ENCODE data around the gene CDK14. TPM values are rescaled to one million over a fixed set of nuclear protein-coding genes. Genes with fewer than 3 reads are reported as not detected.

CDK14 gene
- total RNA-seq, 4 donors from 2014 or later = 29.3 to 37.8 (median 33.0) TPM

DNA sequence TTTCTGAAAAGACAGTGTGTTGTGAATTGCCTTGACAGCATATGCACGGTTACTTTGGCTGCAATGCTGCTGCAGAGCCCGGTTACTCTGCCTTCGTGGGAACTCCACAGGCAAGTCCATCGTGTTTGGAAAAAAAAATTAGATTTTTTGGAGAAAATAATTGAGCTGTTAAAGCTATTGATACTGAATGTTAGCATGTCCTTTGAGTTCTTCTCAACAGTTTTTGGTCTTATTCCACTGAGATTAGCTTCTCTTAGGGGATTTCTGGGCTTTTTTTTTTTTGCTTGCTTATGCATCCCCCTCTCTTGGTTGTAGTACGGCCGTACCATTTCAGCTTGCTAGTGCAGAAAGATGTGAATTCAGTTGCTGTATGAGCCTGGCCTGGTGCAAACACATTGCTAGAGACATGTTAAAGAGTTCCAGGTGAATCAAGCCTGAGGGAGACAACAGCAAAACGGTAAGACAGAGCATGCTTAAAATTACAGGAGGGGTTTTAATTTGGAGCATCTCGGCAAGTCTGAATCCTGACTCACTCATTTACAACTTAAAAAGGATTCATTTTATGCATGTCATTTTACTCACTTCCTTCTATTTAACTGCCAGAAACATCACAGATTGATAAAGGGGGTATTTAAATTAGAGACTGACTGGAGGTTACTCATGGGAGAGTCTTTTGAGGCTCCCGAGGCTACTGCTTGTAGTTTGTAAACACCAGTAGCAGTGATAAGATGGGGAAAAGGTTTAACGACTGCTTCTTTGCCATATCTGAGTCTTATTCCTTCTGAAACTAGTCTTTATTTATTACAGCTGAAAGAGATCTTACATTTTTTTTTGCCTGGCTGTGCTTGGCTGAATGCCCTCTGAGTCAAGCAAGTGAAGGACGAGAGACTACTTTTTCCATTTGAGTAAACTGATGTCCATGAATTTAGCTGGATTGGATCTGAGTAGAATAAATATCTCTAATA lies 113.7 kb downstream of the CDK14 start:
- 39 to 51% methylated on average over 11 of the region's 11 CpGs for WGBS, 2 donors
- H3K9me3 ChIP-seq = no peaks in the 10 kb centered on the region
- peaks cover under 1 to 30% of the 10 kb centered on the region in 2 donors for H3K4me1 ChIP-seq
- H3K36me3 ChIP-seq = no peaks in the 10 kb centered on the region
- DNase-seq = peak; percentile 54 to 63
- H3K27me3 ChIP-seq = no peaks in the 10 kb centered on the region
- intact Hi-C loops (cut with DNase I) = no loop called here
- H3K27ac ChIP-seq = no peak overlapping the region
- no peak overlapping the region for H3K4me3 ChIP-seq (replicated peaks in 1 of 3)
- TF ChIP-seq, protein P1, sequence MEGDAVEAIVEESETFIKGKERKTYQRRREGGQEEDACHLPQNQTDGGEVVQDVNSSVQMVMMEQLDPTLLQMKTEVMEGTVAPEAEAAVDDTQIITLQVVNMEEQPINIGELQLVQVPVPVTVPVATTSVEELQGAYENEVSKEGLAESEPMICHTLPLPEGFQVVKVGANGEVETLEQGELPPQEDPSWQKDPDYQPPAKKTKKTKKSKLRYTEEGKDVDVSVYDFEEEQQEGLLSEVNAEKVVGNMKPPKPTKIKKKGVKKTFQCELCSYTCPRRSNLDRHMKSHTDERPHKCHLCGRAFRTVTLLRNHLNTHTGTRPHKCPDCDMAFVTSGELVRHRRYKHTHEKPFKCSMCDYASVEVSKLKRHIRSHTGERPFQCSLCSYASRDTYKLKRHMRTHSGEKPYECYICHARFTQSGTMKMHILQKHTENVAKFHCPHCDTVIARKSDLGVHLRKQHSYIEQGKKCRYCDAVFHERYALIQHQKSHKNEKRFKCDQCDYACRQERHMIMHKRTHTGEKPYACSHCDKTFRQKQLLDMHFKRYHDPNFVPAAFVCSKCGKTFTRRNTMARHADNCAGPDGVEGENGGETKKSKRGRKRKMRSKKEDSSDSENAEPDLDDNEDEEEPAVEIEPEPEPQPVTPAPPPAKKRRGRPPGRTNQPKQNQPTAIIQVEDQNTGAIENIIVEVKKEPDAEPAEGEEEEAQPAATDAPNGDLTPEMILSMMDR (IDR thresholded peaks at IDR 0.05) = no peak
- no peak for TF ChIP-seq POLR2A (IDR thresholded peaks at IDR 0.05)

- Histone ChIP-seq H3K36me3 (no peaks in the 10 kb centered on the region), H3K27ac (no peak overlapping the region), H3K27me3 (no peaks in the 10 kb centered on the region), H3K4me3 (replicated peaks in 1 of 3) (no peak overlapping the region), H3K9me3 (no peaks in the 10 kb centered on the region), H3K4me1 (peaks cover 7 to 33% of the 10 kb centered on the region in 2 donors)
- TF ChIP-seq, protein P1 (IDR thresholded peaks at IDR 0.05) = no peak
- no peak for TF ChIP-seq POLR2A (IDR thresholded peaks at IDR 0.05)
- intact Hi-C loops (cut with DNase I) = no loop called here
- whole genome bisulfite sequencing, 2 donors = 44 to 51% methylated on average over 4 of the region's 4 CpGs
- no peak for DNase-seq
Observed at GRCh38 chr7:90710466-90710850, 114.3 kb downstream of the CDK14 start.

DNA sequence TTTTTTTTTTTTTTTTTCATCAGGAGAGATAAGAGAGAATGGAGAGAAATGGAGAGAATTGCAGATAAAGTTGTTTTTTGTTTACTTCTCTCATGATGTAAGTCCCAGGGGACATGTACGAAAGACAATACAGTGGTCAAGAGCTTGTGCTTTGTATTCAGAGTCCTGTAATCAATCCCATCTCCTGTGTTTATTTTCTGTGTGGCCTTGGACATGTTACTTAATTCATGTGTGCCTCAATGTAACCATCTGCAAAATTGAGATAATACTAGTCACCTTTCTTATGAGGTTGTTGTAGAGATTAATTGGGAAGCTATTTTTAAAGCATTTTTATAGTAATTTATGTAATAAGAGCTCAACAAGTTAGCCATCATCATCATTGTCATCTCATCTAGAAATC lies 117.5 kb downstream of the CDK14 start:
- H3K27me3 ChIP-seq = no peaks in the 10 kb centered on the region
- H3K27ac ChIP-seq = no peak overlapping the region
- no peak for DNase-seq
- H3K9me3 ChIP-seq = no peaks in the 10 kb centered on the region
- TF ChIP-seq POLR2A (IDR thresholded peaks at IDR 0.05) = no peak
- TF ChIP-seq, protein P1 (IDR thresholded peaks at IDR 0.05) = no peak
- H3K4me1 ChIP-seq = peaks cover 27 to 45% of the 10 kb centered on the region in 2 donors
- no peaks in the 10 kb centered on the region for H3K36me3 ChIP-seq
- intact Hi-C loops (cut with DNase I) = no loop called here
- no peak overlapping the region for H3K4me3 ChIP-seq (replicated peaks in 1 of 3)
- WGBS, 2 donors = 85% methylated on average over 1 of the region's 1 CpG

DNA sequence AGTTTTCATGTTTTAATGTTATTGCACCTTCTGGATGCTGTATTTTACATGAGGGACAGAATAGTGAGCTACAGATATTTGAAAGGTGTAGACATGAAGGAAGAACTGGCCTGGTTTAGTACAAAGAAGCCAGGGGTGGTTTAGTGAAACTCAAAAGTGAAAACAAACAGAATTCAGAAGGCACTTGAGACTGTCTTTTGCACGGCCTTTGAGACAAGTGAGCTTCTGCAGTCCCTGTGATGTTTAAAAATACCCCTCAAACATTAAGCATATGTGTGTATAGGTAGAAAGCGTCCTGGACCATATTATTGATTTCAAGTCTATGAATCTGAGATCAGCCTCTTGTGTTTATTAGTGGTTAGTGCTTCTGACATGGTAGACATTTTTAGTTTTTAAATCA lies 118.9 kb downstream of the CDK14 start:
- Histone ChIP-seq H3K9me3 (no peaks in the 10 kb centered on the region), H3K4me3 (replicated peaks in 1 of 3) (no peak overlapping the region), H3K36me3 (no peaks in the 10 kb centered on the region), H3K4me1 (peaks cover 27 to 36% of the 10 kb centered on the region in 2 donors), H3K27me3 (no peaks in the 10 kb centered on the region), H3K27ac (peak overlapping the region in 2 of 3 donors; percentile 37 to 51)
- intact Hi-C loops (cut with DNase I) = no loop called here
- TF ChIP-seq, protein P1 (IDR thresholded peaks at IDR 0.05) = no peak
- no peak for TF ChIP-seq POLR2A (IDR thresholded peaks at IDR 0.05)
- 42 to 70% methylated on average over 2 of the region's 2 CpGs for WGBS, 2 donors
- no peak for DNase-seq
